ENCODE results near the gene NIPBL. TPM values are rescaled to one million over a fixed set of nuclear protein-coding genes. Genes with fewer than 3 reads are reported as not detected.

NIPBL gene
- total and polyA plus RNA-seq, 2 of the 8 experiments (the other 6 are each of a cell fraction or from before 2014, with no cell fraction given): 21.1 to 53.5 TPM

DNA sequence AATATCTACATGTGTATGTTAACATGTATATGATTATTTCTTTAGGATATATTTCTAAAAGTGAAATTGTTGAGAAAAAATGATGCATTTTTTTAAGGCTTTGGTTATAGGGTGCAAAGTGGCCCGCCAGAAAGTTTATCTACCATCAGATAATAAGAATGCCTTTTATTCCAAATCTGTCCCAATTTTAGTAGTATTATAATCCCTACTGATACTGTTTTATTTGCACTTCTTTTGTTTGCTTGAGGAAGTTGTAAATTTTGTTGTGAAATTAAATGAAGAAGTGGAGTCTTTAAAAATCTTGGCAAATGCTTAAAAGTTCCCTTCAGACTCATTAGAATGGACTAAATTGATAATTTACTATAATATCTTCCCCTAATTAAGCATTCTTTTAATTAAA, 73.0 kb downstream of the NIPBL start:
- H3K23ac ChIP-seq (ENCODE audit: insufficient read length): no peak overlapping the region
- H2AK5ac ChIP-seq (ENCODE audit: low read depth, low read length): no peak overlapping the region
- H2BK120ac ChIP-seq (replicated peaks; ENCODE audit: low read depth, low read length): no peak overlapping the region
- no peak overlapping the region for H4K91ac ChIP-seq (replicated peaks; ENCODE audit: insufficient read length, low read length)
- H3K4me1 ChIP-seq (replicated peaks in 1 of 4; ENCODE audit: control insufficient read depth in 3 of 4, insufficient read depth in 4 of 4, low read length in 3 of 4): no peaks in the 10 kb centered on the region
- no peaks in the 10 kb centered on the region for H3K79me1 ChIP-seq (ENCODE audit: low read depth, low read length)
- H3K27me3 ChIP-seq (replicated peaks in 1 of 4; ENCODE audit: control insufficient read depth in 3 of 4, extremely low read depth in 1 of 4, insufficient read depth in 3 of 4, low read length in 3 of 4): no peaks in the 10 kb centered on the region
- no peak overlapping the region for H3K27ac ChIP-seq (ENCODE audit: low read depth, low read length)
- H3K79me2 ChIP-seq (ENCODE audit: control insufficient read depth in 1 of 2, insufficient read depth in 2 of 2, low read length in 2 of 2): peaks cover 0 to 93% of the 10 kb centered on the region in 2 experiments; a peak in 2 of 4 replicates
- ChIA-PET CTCF (ENCODE audit: partially characterized antibody) (no interaction called here), POLR2A (ENCODE audit: partially characterized antibody) (no interaction called here)
- H4K20me1 ChIP-seq (replicated peaks in 1 of 2; ENCODE audit: control insufficient read depth in 1 of 2, insufficient read depth in 2 of 2, low read length in 2 of 2): peaks cover 0 to 1% of the 10 kb centered on the region in 2 experiments
- H2BK12ac ChIP-seq (ENCODE audit: low read depth, low read length): no peak overlapping the region
- H2BK15ac ChIP-seq (ENCODE audit: low read length): no peak overlapping the region
- 79% methylated on average over 1 of the region's 1 CpG; no CpG with 5 or more reads in 1 of the 2 experiments for WGBS, 2 experiments (ENCODE audit: extremely low coverage in 1 of 2, insufficient coverage in 1 of 2, insufficient read length in 1 of 2, insufficient replicate concordance in 2 of 2, low coverage in 1 of 2, low lambda C conversion rate in 2 of 2, missing lambda C conversion rate in 1 of 2)
- no peak overlapping the region for H3K18ac ChIP-seq (ENCODE audit: extremely low read depth, low read length)
- H3K36me3 ChIP-seq (ENCODE audit: control insufficient read depth in 2 of 4, insufficient read depth in 4 of 4, low read length in 3 of 4): no peaks in the 10 kb centered on the region
- H3K14ac ChIP-seq (ENCODE audit: insufficient read length): no peak overlapping the region
- H3K4me3 ChIP-seq (ENCODE audit: extremely low read depth in 1 of 4, insufficient read depth in 2 of 4, low read depth in 3 of 4, low read length in 4 of 4): no peak overlapping the region
- no peak overlapping the region for H2BK20ac ChIP-seq (ENCODE audit: low read length)
- H3K9me3 ChIP-seq (ENCODE audit: insufficient read depth in 2 of 2, low read depth in 1 of 2, low read length in 1 of 2): no peaks in the 10 kb centered on the region
- no peak overlapping the region for H3K4ac ChIP-seq (replicated peaks; ENCODE audit: insufficient read length, low read depth, low read length)
- no peak overlapping the region for H4K5ac ChIP-seq (ENCODE audit: insufficient read length, low read depth, low read length)
- H4K8ac ChIP-seq (ENCODE audit: extremely low read depth, insufficient read depth, low read length): no peak overlapping the region
- no peak overlapping the region for H3K9ac ChIP-seq (replicated peaks in 1 of 4; ENCODE audit: extremely low read depth in 1 of 4, low read depth in 3 of 4, low read length in 3 of 4)
- DNase-seq (ENCODE audit: low read depth in 1 of 2, low spot score in 2 of 2) (no peak), FAIRE-seq (no peak)
- no peaks in the 10 kb centered on the region for H3K23me2 ChIP-seq (ENCODE audit: low read depth, low read length)
- no peak overlapping the region for H3K4me2 ChIP-seq (ENCODE audit: insufficient read depth in 1 of 2, low read depth in 2 of 2, low read length in 2 of 2)
- no peak overlapping the region for H3K56ac ChIP-seq (replicated peaks; ENCODE audit: insufficient read length, low read depth, low read length)
- no peak overlapping the region for H2BK5ac ChIP-seq (ENCODE audit: low read depth, low read length)
- no peak overlapping the region for H2AFZ ChIP-seq (ENCODE audit: low read length)
- no peak for TF ChIP-seq BCL11A (IDR thresholded peaks at IDR 0.05; ENCODE audit: low read depth in 2 of 2, low read length in 2 of 2)
- no peak for TF ChIP-seq NANOG (IDR thresholded peaks at IDR 0.05; ENCODE audit: insufficient read depth, low read depth, low read length, poor library complexity, severe bottlenecking)
- TF ChIP-seq, protein P1, sequence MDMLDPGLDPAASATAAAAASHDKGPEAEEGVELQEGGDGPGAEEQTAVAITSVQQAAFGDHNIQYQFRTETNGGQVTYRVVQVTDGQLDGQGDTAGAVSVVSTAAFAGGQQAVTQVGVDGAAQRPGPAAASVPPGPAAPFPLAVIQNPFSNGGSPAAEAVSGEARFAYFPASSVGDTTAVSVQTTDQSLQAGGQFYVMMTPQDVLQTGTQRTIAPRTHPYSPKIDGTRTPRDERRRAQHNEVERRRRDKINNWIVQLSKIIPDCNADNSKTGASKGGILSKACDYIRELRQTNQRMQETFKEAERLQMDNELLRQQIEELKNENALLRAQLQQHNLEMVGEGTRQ (IDR thresholded peaks at IDR 0.05; ENCODE audit: low read length): no peak
- TF ChIP-seq KDM5A (IDR thresholded peaks at IDR 0.05; ENCODE audit: low read length): no peak
- TF ChIP-seq ZNF274 (IDR thresholded peaks at IDR 0.05; ENCODE audit: borderline replicate concordance, extremely low read depth, low read length): no peak
- TF ChIP-seq CTBP2 (IDR thresholded peaks at IDR 0.05; ENCODE audit: borderline replicate concordance, insufficient read depth, insufficient read length, low read length): no peak
- TF ChIP-seq EP300 (IDR thresholded peaks at IDR 0.05; ENCODE audit: borderline replicate concordance in 1 of 2, low read depth in 2 of 2, low read length in 2 of 2): no peak
- no peak for TF ChIP-seq SIN3A (conservative IDR thresholded peaks at IDR 0.05 in 1 of 2, IDR thresholded peaks at IDR 0.05 in 1 of 2; ENCODE audit: low read depth in 1 of 2, low read length in 2 of 2)
- no peak for TF ChIP-seq TAF1 (IDR thresholded peaks at IDR 0.05; ENCODE audit: low read depth, low read length)
- TF ChIP-seq CBX5 (IDR thresholded peaks at IDR 0.05; ENCODE audit: low read depth, low read length): no peak
- TF ChIP-seq EGR1 (IDR thresholded peaks at IDR 0.05; ENCODE audit: borderline replicate concordance, low read depth, low read length): no peak
- no peak for TF ChIP-seq JUN (IDR thresholded peaks at IDR 0.05; ENCODE audit: low read depth, low read length)
- no peak for TF ChIP-seq TBP (IDR thresholded peaks at IDR 0.05; ENCODE audit: low read depth, low read length)

Measured in H1 (cell line).